CD4-positive, alpha-beta T cell (primary cell): ENCODE data around the gene MSI2. TPM values are rescaled to one million over a fixed set of nuclear protein-coding genes. Genes with fewer than 3 reads are reported as not detected.
A peak's percentile ranks its signal among the peaks of the same experiment; 100 is the strongest.

Source experiments
- ATAC-seq: fragments of 200-7000 bp; cut with Tn5 transposase; one replicate; pipeline ENCODE4 v1.10.0; 2022; ENCODE audit warnings: mild to moderate bottlenecking; ENCODE audit not compliant: poor library complexity
- CTCF ChIA-PET: fragments of 350-600 bp; sonication (Branson Sonifier 250); formaldehyde crosslinking; loops from one replicate; lab custom pipeline; 2021; ENCODE audit warnings: antibody characterized with exemption, inconsistent platforms; lab: Charles Lee
- POLR2A ChIA-PET: fragments of 350-600 bp; sonication (Branson Sonifier 250); formaldehyde crosslinking; loops from one replicate; lab custom pipeline; 2021; ENCODE audit warnings: antibody characterized with exemption, inconsistent platforms; lab: Charles Lee
- DNase-seq, 14 experiments: peaks; one replicate each; pipeline ENCODE4 v3.0.0-alpha.2; 2013 to 2020; ENCODE audit warnings: mixed read lengths in 2 of 14
- H3K27ac ChIP-seq, 2 donors: one replicate each; pipeline versions ENCODE4 v1.5.1 to v1.7.0; 2013; ENCODE audit warnings: low read length in 2 of 2, low read depth in 1 of 2, mild to moderate bottlenecking in 1 of 2
- H3K27me3 ChIP-seq, 2 experiments: 1 replicate in 1 of 2; 2 replicates in 1 of 2; pipeline versions ENCODE4 v1.6.1 to v1.7.0; 2013; ENCODE audit warnings: low read length in 2 of 2, control low read depth in 1 of 2, mild to moderate bottlenecking in 1 of 2, moderate library complexity in 1 of 2; ENCODE audit not compliant: insufficient read depth in 2 of 2, control insufficient read depth in 1 of 2
- H3K36me3 ChIP-seq: one replicate; pipeline ENCODE4 v1.6.1; 2013; ENCODE audit warnings: low read length, control low read depth; ENCODE audit not compliant: insufficient read depth
- H3K4me1 ChIP-seq: one replicate; pipeline ENCODE4 v1.6.1; 2013; ENCODE audit warnings: low read length, control low read depth; ENCODE audit not compliant: insufficient read depth
- H3K4me3 ChIP-seq: one replicate; pipeline ENCODE4 v1.5.1; 2013; ENCODE audit warnings: mild to moderate bottlenecking, low read length, moderate library complexity
- H3K9me3 ChIP-seq, 2 experiments: 1 replicate in 1 of 2; 2 replicates in 1 of 2; pipeline versions ENCODE4 v1.6.1 to v1.7.0; 2013; ENCODE audit warnings: low read length in 2 of 2, mild to moderate bottlenecking in 2 of 2, control low read depth in 1 of 2, moderate library complexity in 1 of 2; ENCODE audit not compliant: control insufficient read depth in 1 of 2, insufficient read depth in 1 of 2
- H3K27ac Mint-ChIP-seq: one replicate; pipeline ENCODE4 v1.8.0; 2020; ENCODE audit warnings: mixed read lengths
- H3K27me3 Mint-ChIP-seq: one replicate; pipeline ENCODE4 v1.8.0; 2021; ENCODE audit warnings: mixed read lengths
- H3K36me3 Mint-ChIP-seq: one replicate; pipeline ENCODE4 v1.8.0; 2021; ENCODE audit warnings: low read depth, mixed read lengths
- H3K4me1 Mint-ChIP-seq: one replicate; pipeline ENCODE4 v1.8.0; 2021; ENCODE audit warnings: low read depth, mixed read lengths
- H3K4me3 Mint-ChIP-seq: one replicate; pipeline ENCODE4 v1.8.0; 2020; ENCODE audit warnings: mild to moderate bottlenecking, mixed read lengths
- H3K9me3 Mint-ChIP-seq: one replicate; pipeline ENCODE4 v1.8.0; 2020; ENCODE audit warnings: mixed read lengths
- CTCF ChIP-seq: fragments of 200-600 bp; IDR thresholded peaks from one replicate; pipeline ENCODE4 v1.8.0; 2022; ENCODE audit warnings: antibody characterized with exemption, mild to moderate bottlenecking
- intact Hi-C, 2 experiments: fragments of 100-400 bp; cut with DNase I in 1 of 2; cut with micrococcal nuclease in 1 of 2; formaldehyde crosslinking; loops; one replicate each; pipeline versions ENCODE4 v1.15.1 to v1.9.0; 2023 to 2025; cut with DNase I, micrococcal nuclease
- total RNA-seq, 174 experiments: library from RNA in 2 of 174; stranded (reverse) in 2 of 174; gene quantifications; one replicate each; pipeline ENCODE4 v1.2.3 and lab custom pipeline; 2021 to 2026

The MSI2 gene
- total RNA-seq, 2 experiments from 2014 or later: 129 to 132 TPM

- ChIA-PET CTCF (interaction anchor here (8.3 kb wide), 1 partner anchor 12 kb away, joined by 79 read pairs; no protein-coding TSS in a partner anchor), POLR2A (interaction anchor here (0.7 kb wide), 1 partner anchor 8 kb away, joined by 3 read pairs; no protein-coding TSS in a partner anchor)
- peak overlapping the region; percentile 74 for H3K4me3 ChIP-seq
- no peaks in the 10 kb centered on the region for H3K27me3 ChIP-seq
- H3K36me3 Mint-ChIP-seq: peaks cover 41% of the 10 kb centered on the region
- DNase-seq (no peak), ATAC-seq (no peak)
- peaks cover 34% of the 10 kb centered on the region for H3K4me1 ChIP-seq
- peaks cover 4% of the 10 kb centered on the region for H3K9me3 Mint-ChIP-seq
- H3K36me3 ChIP-seq: no peaks in the 10 kb centered on the region
- H3K4me3 Mint-ChIP-seq: peak overlapping the region; percentile 96
- H3K27ac ChIP-seq: peak overlapping the region; percentile 72 to 82
- intact Hi-C loops: loop anchor here (5.0 to 10.0 kb wide), 6 partner anchors 42 to 1900 kb away; partner anchors contain the start of genes MRPS23 (in 1 of the 2), PRR11 (in 1 of the 2), SKA2 (in 1 of the 2) and SRSF1 (in 1 of the 2)
- no peak for TF ChIP-seq CTCF
- peaks cover 41% of the 10 kb centered on the region for H3K4me1 Mint-ChIP-seq
- peak overlapping the region; percentile 95 for H3K27ac Mint-ChIP-seq
- no peaks in the 10 kb centered on the region for H3K27me3 Mint-ChIP-seq
- no peaks in the 10 kb centered on the region for H3K9me3 ChIP-seq
Observed at GRCh38 chr17:57255182-57255775, 1.0 kb upstream of the MSI2 start.

GRCh38 chr17:57256708-57257112 is 387 bp downstream of the MSI2 start:
- Histone ChIP-seq H3K4me3 (peak overlapping the region; percentile 74), H3K27me3 (no peaks in the 10 kb centered on the region), H3K27ac (peak overlapping the region in 1 of 2 donors; percentile 61), H3K9me3 (no peaks in the 10 kb centered on the region), H3K4me1 (peaks cover 35% of the 10 kb centered on the region), H3K36me3 (peaks cover 5% of the 10 kb centered on the region)
- peaks cover 55% of the 10 kb centered on the region for H3K4me1 Mint-ChIP-seq
- TF ChIP-seq CTCF: no peak
- ChIA-PET POLR2A (interaction anchor here (0.9 to 2.2 kb wide), 8 partner anchors 13 to 1899 kb away, joined by 3 to 9 read pairs (median 3); partner anchors contain the start of genes AKAP1, MRPS23 and PRR11), CTCF (interaction anchor here (8.3 kb wide), 1 partner anchor 13 kb away, joined by 79 read pairs; no protein-coding TSS in a partner anchor)
- peak overlapping the region; percentile 98 for H3K27ac Mint-ChIP-seq
- ATAC-seq (peak; percentile 28), DNase-seq (peak; percentile 17 to 79 (median 42))
- intact Hi-C loops: loop anchor here (1.0 to 10.0 kb wide), 9 partner anchors 13 to 1898 kb away; partner anchors contain the start of genes MRPS23 (in 1 of the 2), PRR11 (in 1 of the 2), SKA2 (in 1 of the 2) and SRSF1 (in 1 of the 2)
- H3K27me3 Mint-ChIP-seq: no peaks in the 10 kb centered on the region
- peaks cover 55% of the 10 kb centered on the region for H3K36me3 Mint-ChIP-seq
- no peaks in the 10 kb centered on the region for H3K9me3 Mint-ChIP-seq
- peak overlapping the region; percentile 99 for H3K4me3 Mint-ChIP-seq

GRCh38 chr17:57257195-57257894 is 1.0 kb downstream of the MSI2 start:
- ChIA-PET POLR2A (interaction anchor here (0.7 to 2.2 kb wide), 12 partner anchors 14 to 592 kb away, joined by 3 to 9 read pairs (median 4); partner anchors contain the start of genes AKAP1 and MRPS23), CTCF (interaction anchor here (1.0 to 8.3 kb wide), 2 partner anchors 13 to 14 kb away, joined by 3 to 79 read pairs; no protein-coding TSS in a partner anchor)
- Mint-ChIP-seq H3K4me1 (peaks cover 61% of the 10 kb centered on the region), H3K9me3 (no peaks in the 10 kb centered on the region), H3K27me3 (no peaks in the 10 kb centered on the region), H3K36me3 (peaks cover 61% of the 10 kb centered on the region), H3K27ac (peak overlapping the region; percentile 98), H3K4me3 (peak overlapping the region; percentile 99)
- peak overlapping the region; percentile 74 for H3K4me3 ChIP-seq
- H3K36me3 ChIP-seq: peaks cover 12% of the 10 kb centered on the region
- TF ChIP-seq CTCF: no peak
- no peaks in the 10 kb centered on the region for H3K9me3 ChIP-seq
- H3K27me3 ChIP-seq: no peaks in the 10 kb centered on the region
- ATAC-seq: peak; percentile 35
- peaks cover 35% of the 10 kb centered on the region for H3K4me1 ChIP-seq
- intact Hi-C loops: loop anchor here (1.0 to 10.0 kb wide), 9 partner anchors 14 to 1897 kb away; partner anchors contain the start of genes MRPS23 (in 1 of the 2), PRR11 (in 1 of the 2), SKA2 (in 1 of the 2) and SRSF1 (in 1 of the 2)
- peak in 7 of 14 experiments; percentile 6 to 56 (median 29) for DNase-seq
- H3K27ac ChIP-seq: peak overlapping the region in 1 of 2 donors; percentile 61
